ENCODE results near the gene CKS1B.

Gene CKS1B

GRCh38 chr1:155016231-155016831 is 41.9 kb downstream of the CKS1B start:
- DNase-seq: no peak

- peak; percentile 92 to 99 for DNase-seq
These were observed 42.8 kb downstream of the CKS1B start for GRCh38 chr1:155017041-155017945.

DNA sequence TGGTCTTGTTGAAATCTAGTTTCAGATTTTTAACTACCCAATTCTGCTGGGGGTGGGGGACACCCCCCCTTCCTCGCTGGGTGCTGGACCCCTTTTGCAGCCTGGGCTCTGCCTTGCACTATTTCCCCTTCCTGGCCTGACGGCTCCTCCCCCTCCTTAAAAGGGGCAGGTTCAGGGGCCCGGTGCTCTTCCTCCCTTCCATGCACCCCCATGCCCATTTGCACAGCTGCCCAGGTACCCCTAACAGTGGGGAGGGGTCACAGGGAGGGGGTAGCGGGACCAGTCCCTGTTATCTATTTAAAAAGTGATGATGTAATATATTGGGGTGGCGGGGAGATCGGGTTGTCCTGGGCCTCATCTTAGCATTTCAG is 43.5 kb downstream of the CKS1B start:
- no peak for DNase-seq

DNA sequence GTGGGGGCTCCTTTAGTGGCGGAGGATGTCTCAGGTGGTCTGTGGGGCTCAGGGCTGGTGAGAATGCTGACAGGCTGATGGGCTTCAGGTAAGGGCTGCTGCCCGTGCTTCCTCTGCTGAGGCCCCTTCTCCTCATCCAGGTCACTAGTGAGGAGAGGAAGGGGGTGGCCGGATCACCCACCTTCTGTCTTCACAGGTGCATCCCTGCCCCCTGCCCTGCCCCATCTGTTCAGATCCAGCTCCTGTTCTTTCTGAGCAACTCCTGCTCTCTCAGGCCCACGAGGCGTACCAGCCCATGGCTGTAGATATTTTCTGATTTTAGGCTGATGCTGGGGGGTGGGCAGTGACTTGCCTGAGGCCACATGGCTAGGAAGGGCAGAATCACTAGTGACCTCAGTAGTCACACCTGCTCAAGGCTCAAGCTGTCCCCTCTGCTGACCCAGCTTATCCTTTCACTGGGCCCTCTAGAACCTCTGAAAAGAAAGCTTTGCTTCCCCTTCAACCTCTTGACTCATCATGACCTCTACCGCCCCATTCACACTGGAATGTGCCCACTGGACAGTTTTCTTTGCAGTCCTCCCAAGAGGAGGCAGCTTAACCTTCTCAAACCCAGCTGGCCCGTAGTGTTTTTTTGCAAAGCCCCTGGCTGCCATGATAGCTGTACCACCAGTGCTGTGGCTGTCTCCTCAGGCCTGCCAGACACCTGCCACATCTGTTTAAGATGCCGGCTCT is 44.3 kb downstream of the CKS1B start:
- no peak for DNase-seq

- no peak for DNase-seq
These were observed 45.1 kb downstream of the CKS1B start for GRCh38 chr1:155019377-155020245.

DNA sequence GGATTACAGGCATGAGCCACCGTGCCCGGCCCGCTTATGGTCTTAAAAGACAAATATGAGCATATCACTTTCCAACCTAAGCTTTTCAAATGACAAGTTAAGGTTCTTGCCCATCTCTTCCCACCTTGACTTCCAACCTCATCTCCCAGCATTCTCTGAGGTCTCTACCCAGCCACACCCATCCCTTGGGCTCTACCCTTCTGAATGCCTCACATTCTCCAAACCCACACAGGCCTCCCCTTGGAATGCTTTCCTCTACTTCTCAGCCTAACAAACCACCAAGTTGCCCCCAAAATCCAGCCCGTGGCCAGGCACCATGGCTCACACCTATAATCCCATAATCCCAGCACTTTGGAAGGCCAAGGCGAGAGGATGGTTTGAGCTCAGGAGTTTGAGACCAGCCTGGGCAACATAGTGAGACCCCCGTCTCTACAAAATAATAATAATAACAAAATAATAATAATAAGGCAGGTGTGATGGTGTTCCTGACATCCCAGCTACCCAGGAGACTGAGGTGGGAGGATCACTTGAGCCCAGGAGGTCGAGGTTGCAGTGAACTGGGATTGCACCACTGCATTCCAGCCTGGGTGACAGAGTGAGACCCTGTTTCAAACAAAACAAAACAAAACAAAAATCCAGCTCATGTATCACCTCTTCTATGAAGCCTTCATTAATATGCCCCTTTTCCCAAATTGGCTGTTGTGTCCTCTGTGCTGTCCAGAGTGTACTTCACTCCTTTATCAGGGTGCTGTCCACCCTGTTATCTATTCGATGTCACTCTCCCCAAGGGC is 47.9 kb downstream of the CKS1B start:
- DNase-seq: no peak

GRCh38 chr1:155022927-155023236 is 48.4 kb downstream of the CKS1B start:
- DNase-seq: no peak

GRCh38 chr1:155023627-155024026 is 49.1 kb downstream of the CKS1B start:
- DNase-seq: no peak

GRCh38 chr1:155024315-155024714 is 49.8 kb downstream of the CKS1B start:
- no peak for DNase-seq

GRCh38 chr1:155026154-155026553 is 51.7 kb downstream of the CKS1B start:
- DNase-seq: no peak

- no peak for DNase-seq
These were observed 52.1 kb downstream of the CKS1B start for GRCh38 chr1:155026588-155026987.
